ENCODE data around the gene THRA.

- no peak for TF ChIP-seq POLR2AphosphoS5 (IDR thresholded peaks at IDR 0.05)
- TF ChIP-seq, protein P1, sequence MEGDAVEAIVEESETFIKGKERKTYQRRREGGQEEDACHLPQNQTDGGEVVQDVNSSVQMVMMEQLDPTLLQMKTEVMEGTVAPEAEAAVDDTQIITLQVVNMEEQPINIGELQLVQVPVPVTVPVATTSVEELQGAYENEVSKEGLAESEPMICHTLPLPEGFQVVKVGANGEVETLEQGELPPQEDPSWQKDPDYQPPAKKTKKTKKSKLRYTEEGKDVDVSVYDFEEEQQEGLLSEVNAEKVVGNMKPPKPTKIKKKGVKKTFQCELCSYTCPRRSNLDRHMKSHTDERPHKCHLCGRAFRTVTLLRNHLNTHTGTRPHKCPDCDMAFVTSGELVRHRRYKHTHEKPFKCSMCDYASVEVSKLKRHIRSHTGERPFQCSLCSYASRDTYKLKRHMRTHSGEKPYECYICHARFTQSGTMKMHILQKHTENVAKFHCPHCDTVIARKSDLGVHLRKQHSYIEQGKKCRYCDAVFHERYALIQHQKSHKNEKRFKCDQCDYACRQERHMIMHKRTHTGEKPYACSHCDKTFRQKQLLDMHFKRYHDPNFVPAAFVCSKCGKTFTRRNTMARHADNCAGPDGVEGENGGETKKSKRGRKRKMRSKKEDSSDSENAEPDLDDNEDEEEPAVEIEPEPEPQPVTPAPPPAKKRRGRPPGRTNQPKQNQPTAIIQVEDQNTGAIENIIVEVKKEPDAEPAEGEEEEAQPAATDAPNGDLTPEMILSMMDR (IDR thresholded peaks at IDR 0.05), result no peak
These were observed 6.4 kb downstream of the THRA start for GRCh38 chr17:40068917-40069750.

Measured in suprapubic skin (tissue), 3 donors.